ENCODE results near the gene KDM4B.

Gene KDM4B

GRCh38 chr19:5093948-5094718, 125.2 kb downstream of the KDM4B start:
- DNase-seq, result no peak

- no peak for DNase-seq
Observed at GRCh38 chr19:5094768-5095567, 126.1 kb downstream of the KDM4B start.

- no peak for DNase-seq
Observed at GRCh38 chr19:5095568-5095850, 126.6 kb downstream of the KDM4B start.

DNA sequence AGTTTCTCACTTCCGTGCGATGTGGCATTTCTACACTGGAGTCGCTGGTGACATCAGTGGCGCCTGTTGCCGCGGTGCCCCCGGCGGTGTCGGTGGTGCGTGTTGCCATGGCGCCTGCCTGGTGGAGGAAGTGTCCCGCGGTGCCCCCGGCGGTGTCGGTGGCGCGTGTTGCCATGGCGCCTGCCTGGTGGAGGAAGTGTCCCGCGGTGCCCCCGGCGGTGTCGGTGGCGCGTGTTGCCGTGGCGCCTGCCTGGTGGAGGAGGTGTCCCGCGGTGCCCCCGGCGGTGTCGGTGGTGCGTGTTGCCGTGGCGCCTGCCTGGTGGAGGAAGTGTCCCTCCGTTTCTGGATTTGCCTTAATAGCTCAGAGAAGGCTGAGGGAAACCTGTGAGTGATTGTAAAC, 127.6 kb downstream of the KDM4B start:
- DNase-seq, result no peak

DNA sequence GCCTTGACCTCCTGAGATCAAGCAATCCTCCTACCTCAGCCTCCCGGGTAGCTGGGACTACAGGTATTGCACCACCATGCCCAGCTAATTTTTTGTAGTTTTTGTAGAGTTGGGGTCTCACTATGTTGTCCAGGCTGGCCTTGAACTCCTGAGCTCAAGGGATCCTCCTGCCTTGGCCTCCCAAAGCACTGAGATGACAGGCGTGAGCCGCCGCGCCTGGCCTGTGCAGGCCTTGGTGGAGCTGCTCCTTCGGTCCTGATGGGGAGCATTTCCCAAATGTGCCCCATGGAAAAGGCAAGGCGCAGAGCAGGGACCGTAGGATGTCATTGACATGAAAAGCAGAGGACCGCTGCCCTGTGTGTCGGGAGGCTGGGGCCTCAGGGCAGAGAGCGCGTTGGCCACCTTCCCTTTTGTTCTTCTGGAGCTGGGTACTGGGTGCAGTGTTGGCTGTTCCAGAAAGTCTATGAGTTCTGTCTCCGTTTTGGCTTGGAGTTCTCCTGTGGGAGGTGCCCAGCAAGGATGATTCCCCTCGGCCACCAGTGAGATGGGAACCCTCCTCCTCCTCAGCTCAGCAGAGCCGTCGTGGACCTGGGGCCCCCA, 128.5 kb downstream of the KDM4B start:
- DNase-seq, result no peak

DNA sequence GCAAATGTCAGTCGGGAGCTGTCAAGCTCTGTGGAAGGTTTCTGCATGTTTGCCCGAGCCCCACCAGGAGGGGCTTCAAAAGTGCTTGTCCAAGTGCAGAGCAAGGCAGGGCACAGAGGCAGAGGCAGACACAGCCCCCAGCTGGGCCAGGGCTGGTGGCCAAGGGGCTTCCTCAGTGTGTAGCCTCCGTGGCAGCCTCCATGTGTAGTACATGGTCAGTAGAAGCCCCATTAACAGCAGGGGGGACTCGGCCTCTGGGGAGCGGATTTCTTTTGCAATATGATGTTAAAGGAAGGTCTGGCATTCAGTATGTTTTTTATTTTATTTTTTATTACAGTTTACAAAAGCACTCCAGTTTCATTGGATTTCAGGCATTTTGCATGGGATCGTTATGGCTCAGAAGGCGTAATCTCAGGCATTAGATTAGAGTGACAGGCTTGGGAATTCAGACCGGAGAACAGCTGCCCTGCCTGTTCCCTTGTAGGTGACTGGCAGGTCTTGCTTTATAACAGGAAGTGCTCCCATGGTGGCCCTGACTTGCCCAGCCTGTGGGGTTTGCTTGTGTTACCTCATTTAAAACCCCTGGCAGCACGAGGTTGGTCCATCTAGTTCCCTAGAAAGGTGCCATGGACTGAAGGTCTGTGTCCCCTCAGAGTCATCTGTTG, 129.2 kb downstream of the KDM4B start:
- no peak for DNase-seq

GRCh38 chr19:5098646-5099045, 129.7 kb downstream of the KDM4B start:
- DNase-seq, result no peak

DNA sequence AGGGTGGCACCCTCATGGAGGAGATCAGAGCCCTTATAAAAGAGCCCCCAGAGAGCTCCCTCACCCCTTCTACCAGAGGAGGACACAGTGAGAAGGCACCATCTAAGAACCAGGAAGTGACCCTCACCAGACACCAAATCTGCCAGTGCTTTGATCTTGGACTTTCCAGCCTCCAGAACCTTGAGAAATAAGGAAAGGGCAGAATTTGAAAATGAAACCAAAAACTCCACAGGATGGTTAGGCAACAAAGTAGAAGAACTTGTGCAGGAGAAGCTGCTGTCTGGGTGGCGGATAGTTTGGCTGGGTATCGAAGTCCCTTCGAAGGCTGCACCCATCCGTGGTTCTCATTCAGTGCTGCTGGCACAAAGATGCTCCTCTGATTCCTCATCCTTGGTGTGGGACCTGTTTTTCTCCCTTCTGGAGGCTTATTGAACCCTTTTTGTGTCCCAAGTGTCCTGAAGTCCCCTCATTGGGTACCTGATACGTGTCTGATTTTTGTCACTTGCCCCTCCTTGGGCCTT, 130.8 kb downstream of the KDM4B start:
- DNase-seq, result no peak

- DNase-seq, result no peak
Observed at GRCh38 chr19:5101871-5102270, 133.0 kb downstream of the KDM4B start.

DNA sequence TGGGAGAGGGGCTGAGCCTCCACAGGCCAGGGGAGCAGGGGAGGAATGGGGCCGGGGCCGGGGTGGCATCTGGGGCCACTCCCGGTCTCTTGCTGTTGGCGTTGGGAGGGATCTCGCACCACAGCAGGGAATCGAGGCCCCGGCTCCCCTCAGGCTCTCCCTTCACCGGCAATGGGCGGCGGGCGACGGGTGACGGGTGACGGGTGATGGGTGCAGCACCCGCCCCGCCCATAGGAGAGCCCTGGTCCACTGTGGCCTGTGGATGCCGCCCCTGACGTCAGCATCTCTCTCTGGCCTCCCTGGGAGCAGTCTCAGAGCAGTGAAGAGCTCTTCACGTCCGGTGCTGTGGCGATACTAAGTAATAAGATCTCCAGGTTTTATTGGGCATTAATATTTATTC, 133.6 kb downstream of the KDM4B start:
- DNase-seq, result no peak

DNA sequence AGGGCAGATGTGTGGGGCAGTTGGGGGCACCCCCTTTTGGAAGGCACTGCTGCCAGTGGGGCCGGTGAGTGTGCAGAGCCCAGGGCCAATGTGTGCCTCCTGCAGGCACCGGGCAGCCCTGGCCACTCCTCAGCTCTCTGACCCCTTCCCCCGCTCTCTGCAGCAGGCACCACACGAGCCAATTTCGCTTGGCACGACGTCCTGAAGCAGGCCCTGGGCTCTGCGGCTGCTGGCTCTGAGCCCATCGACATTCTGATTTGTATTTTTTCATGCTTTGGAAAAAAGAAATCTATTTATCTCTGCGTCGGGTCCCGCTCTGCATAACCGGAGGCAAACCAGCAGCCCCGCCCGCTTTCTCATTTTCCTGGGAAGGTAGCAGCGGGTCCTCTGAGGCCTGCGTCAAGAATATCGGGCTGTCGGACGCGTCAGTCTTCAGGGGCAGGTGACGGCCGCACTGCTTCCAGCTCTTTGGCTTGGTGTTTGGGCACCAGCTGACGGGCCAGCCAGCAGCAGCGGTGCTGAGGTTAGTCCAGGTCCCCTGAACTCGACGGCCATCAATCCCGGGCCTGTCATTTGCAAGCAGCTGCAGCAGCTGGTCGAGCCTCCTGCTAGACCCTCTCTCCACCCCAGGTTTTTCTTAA, 134.3 kb downstream of the KDM4B start:
- DNase-seq, result peak; percentile 84

DNA sequence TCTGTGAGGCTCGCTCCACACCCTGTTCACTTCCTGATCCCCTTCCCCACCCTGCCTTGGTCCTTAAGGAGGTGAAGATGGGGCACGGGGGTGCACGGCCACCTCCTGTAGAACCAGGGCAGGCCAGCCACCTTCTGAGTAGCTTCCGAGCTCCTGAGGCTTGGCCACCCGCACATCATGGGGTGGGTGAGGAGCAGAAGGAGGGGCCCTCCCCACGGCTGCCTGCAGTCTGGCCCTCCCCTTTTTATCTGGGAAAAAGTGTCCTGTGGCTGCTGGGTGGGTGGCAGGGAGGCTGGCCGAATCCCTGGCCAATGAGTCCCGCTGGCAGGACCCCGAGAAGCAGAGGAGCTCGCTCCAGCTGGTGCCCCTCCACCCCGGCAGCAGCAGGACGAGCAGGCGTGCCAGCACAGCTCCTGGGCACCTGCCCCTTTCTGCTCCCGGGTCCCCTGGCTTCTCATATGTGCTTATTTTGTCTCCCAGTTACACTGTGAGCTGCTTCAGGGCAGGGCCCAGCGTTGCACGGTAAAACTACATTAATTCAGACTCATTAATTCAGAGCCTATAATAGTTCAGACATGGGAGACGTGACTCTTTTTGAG, 135.0 kb downstream of the KDM4B start:
- no peak for DNase-seq

DNA sequence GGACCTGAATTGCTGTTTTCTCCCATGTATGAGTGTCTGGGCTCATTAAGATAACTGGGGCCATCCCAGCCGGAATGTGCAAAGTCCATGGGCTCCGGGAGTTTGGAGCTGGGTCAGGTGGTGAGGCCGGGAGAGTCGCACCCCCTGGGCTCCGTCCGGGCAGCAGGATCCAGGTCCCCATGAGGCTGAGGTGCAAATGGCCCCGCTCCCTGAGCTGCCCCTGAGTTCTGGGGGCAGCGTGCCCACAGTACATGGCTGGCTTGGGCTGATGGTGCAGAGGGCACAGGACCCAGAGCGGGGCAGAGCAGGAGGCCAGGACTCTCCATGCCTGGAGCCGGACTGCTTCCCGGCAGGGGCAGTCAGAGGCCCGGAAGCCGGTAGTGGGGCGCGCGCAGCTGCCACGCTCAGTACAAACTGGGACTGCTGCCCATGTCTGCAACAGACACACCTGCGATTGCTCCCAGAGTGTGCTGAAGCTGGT, 136.0 kb downstream of the KDM4B start:
- DNase-seq, result no peak

DNA sequence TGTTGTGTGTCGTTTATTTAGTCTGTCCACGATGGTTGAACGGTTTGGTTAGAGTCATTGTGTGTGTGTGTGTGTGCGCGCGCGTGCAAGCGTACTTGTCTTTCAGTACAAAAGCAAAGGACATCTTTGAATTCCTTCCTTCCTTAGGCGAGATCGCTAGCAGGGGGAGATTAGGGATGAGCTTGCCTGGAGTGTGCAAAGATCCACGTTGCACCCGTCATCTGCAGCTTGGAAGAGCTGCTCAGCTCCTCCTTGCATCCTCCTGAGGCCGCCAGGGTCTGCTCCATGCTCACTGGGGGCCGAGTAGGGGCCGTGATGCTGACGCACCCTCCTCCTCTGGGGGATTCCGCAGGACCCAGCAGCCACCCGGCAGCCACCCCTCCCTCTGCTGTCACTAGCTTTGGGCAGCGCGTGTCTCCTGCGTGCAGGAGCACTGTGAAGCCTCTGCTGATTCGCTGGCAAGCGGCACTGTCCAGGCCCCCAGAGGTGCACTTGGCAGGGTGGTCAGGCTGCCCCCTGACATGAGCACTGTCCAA, 137.3 kb downstream of the KDM4B start:
- DNase-seq, result no peak

DNA sequence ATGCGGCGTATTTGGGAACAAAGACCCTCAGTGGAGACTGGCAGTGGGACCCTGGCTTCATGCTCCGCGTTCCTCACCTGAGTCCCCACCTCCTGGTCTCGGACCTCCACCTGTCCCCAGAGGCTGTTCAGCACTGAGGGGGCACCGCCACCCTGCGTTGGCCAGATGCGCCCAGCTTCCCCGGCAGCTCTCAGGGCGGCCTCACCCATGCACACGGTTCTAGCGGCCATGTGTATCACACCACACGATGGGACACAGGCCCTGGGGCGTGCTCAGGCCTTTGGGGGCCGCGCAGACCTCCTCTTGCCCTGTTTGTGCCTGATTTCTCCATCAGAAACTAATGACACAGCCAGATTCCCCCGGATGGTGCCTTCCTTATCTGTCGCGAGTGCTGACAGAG, 138.1 kb downstream of the KDM4B start:
- no peak for DNase-seq

GRCh38 chr19:5107432-5108122, 138.7 kb downstream of the KDM4B start:
- no peak for DNase-seq

GRCh38 chr19:5108123-5108596, 139.2 kb downstream of the KDM4B start:
- no peak for DNase-seq

- DNase-seq, result no peak
Observed at GRCh38 chr19:5108866-5109265, 140.0 kb downstream of the KDM4B start.

- DNase-seq, result no peak
Observed at GRCh38 chr19:5109560-5109959, 140.6 kb downstream of the KDM4B start.

DNA sequence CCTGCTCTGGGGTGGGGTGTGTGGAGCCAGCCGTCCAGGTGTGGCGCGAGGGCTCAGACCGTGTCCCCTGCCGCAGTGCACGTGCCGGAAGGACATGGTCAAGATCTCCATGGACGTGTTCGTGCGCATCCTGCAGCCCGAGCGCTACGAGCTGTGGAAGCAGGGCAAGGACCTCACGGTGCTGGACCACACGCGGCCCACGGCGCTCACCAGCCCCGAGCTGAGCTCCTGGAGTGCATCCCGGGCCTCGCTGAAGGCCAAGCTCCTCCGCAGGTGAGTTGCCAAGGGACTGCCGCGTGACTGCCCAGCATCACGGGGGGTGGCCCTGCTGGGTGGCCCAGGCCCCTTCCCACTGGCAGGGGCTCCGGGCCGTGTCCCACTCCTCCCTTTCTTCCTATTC, 141.6 kb downstream of the KDM4B start:
- DNase-seq, result no peak

GRCh38 chr19:5111051-5111450, 142.1 kb downstream of the KDM4B start:
- DNase-seq, result no peak

Data from NCI-H2029 (cell line).